ENCODE results near the gene PLAC1. TPM values are rescaled to one million over a fixed set of nuclear protein-coding genes. Genes with fewer than 3 reads are reported as not detected.

Gene PLAC1
- total RNA-seq, 1 experiment from 2014 or later = 0.51 TPM

- POLR2A ChIA-PET = no interaction called here
- Histone ChIP-seq H3K27ac (ENCODE audit: low read length) (no peak overlapping the region; the same call in 1 of the 2 replicates), H3K4me1 (ENCODE audit: control insufficient read depth, insufficient read depth, low read length) (peaks cover 6% of the 10 kb centered on the region), H3K4me3 (ENCODE audit: low read depth in 2 of 2, low read length in 2 of 2) (no peak overlapping the region), H3K36me3 (ENCODE audit: control insufficient read depth, insufficient read depth, low read length) (no peaks in the 10 kb centered on the region), H3K27me3 (ENCODE audit: control insufficient read depth, insufficient read depth, low read length) (no peaks in the 10 kb centered on the region), H3K9me3 (ENCODE audit: control insufficient read depth, insufficient read depth, low read depth, low read length) (no peaks in the 10 kb centered on the region)
- CTCF ChIA-PET = no interaction called here
- in situ Hi-C loops (cut with HindIII; ENCODE audit: low pct_unique_long_range_greater_than_20kb, low sequenced_read_pairs) (no loop called here), intact Hi-C loops (cut with micrococcal nuclease; ENCODE audit: unreplicated experiment) (no loop called here)
- DNase-seq (ENCODE audit: low read depth, low spot score) = no peak
- ATAC-seq = no peak
- no peak for TF ChIP-seq SIN3A (IDR thresholded peaks at IDR 0.05; ENCODE audit: borderline replicate concordance, insufficient read depth, low read depth, low read length)
- no peak for TF ChIP-seq POLR2AphosphoS5 (IDR thresholded peaks at IDR 0.05; ENCODE audit: low read depth, low read length)
- TF ChIP-seq TCF7L2 (IDR thresholded peaks at IDR 0.05; ENCODE audit: low read depth, low read length) = no peak
- no peak for TF ChIP-seq CTCF (IDR thresholded peaks at IDR 0.05)
- TF ChIP-seq, protein P1, sequence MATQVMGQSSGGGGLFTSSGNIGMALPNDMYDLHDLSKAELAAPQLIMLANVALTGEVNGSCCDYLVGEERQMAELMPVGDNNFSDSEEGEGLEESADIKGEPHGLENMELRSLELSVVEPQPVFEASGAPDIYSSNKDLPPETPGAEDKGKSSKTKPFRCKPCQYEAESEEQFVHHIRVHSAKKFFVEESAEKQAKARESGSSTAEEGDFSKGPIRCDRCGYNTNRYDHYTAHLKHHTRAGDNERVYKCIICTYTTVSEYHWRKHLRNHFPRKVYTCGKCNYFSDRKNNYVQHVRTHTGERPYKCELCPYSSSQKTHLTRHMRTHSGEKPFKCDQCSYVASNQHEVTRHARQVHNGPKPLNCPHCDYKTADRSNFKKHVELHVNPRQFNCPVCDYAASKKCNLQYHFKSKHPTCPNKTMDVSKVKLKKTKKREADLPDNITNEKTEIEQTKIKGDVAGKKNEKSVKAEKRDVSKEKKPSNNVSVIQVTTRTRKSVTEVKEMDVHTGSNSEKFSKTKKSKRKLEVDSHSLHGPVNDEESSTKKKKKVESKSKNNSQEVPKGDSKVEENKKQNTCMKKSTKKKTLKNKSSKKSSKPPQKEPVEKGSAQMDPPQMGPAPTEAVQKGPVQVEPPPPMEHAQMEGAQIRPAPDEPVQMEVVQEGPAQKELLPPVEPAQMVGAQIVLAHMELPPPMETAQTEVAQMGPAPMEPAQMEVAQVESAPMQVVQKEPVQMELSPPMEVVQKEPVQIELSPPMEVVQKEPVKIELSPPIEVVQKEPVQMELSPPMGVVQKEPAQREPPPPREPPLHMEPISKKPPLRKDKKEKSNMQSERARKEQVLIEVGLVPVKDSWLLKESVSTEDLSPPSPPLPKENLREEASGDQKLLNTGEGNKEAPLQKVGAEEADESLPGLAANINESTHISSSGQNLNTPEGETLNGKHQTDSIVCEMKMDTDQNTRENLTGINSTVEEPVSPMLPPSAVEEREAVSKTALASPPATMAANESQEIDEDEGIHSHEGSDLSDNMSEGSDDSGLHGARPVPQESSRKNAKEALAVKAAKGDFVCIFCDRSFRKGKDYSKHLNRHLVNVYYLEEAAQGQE (IDR thresholded peaks at IDR 0.05; ENCODE audit: insufficient read depth in 1 of 2, low read depth in 2 of 2, low read length in 1 of 2) = no peak
- no TSS peak for BruUV-seq (replicated peaks)
These were observed 34.8 kb downstream of the PLAC1 start for GRCh38 chrX:134623293-134624045.

DNA sequence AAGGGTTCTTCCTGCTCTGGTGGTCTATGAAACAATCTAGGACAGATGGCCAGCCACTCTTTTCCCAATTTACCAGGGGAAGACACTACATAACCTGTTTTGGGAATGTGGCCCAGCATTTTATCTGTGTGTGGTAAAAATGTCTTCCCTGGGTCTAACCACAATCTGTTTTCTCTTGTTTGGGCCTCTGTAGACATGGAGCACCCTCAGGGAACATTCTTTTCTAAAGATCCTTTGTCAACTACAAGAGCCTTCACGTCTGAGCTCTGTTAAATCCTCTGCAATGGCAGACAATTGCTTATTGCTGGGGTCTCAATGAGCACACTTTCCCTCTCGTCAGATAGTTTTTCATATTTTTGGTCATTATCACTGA, 35.5 kb downstream of the PLAC1 start:
- TF ChIP-seq TCF7L2 (IDR thresholded peaks at IDR 0.05; ENCODE audit: low read depth, low read length) = no peak
- TF ChIP-seq POLR2AphosphoS5 (IDR thresholded peaks at IDR 0.05; ENCODE audit: low read depth, low read length) = no peak
- TF ChIP-seq, protein P1 (IDR thresholded peaks at IDR 0.05; ENCODE audit: insufficient read depth in 1 of 2, low read depth in 2 of 2, low read length in 1 of 2) = no peak
- no peak for TF ChIP-seq SIN3A (IDR thresholded peaks at IDR 0.05; ENCODE audit: borderline replicate concordance, insufficient read depth, low read depth, low read length)
- no peak for TF ChIP-seq CTCF (IDR thresholded peaks at IDR 0.05)
- H3K4me1 ChIP-seq (ENCODE audit: control insufficient read depth, insufficient read depth, low read length) = peaks cover 6% of the 10 kb centered on the region
- H3K9me3 ChIP-seq (ENCODE audit: control insufficient read depth, insufficient read depth, low read depth, low read length) = no peaks in the 10 kb centered on the region
- ChIA-PET CTCF (no interaction called here), POLR2A (interaction anchor here (0.7 kb wide), 2 partner anchors 42 to 84 kb away, joined by 8 to 11 read pairs; no protein-coding TSS in a partner anchor)
- intact Hi-C loops (cut with micrococcal nuclease; ENCODE audit: unreplicated experiment) = no loop called here
- H3K4me3 ChIP-seq (ENCODE audit: low read depth in 2 of 2, low read length in 2 of 2) = no peak overlapping the region
- no peaks in the 10 kb centered on the region for H3K36me3 ChIP-seq (ENCODE audit: control insufficient read depth, insufficient read depth, low read length)
- DNase-seq (ENCODE audit: low read depth, low spot score) = no peak
- no TSS peak for BruUV-seq (replicated peaks)
- no peak for ATAC-seq
- in situ Hi-C loops (cut with HindIII; ENCODE audit: low pct_unique_long_range_greater_than_20kb, low sequenced_read_pairs) = no loop called here
- H3K27ac ChIP-seq (ENCODE audit: low read length) = peak overlapping the region; percentile 32; the same call in 1 of the 2 replicates
- H3K27me3 ChIP-seq (ENCODE audit: control insufficient read depth, insufficient read depth, low read length) = no peaks in the 10 kb centered on the region
